Keratinocyte (primary cell): ENCODE measurements around the gene RPS26. TPM values are rescaled to one million over a fixed set of nuclear protein-coding genes. Genes with fewer than 3 reads are reported as not detected.

ENCODE experiments used
- DNase-seq: peaks from one replicate; pipeline ENCODE4 v3.0.0-alpha.2; 2011; ENCODE audit warnings: low read depth, missing footprints, low spot score
- FAIRE-seq: peaks from 2 replicates; lab custom pipeline; 2011; peaks lifted over from hg19 to GRCh38; lab: Jason Lieb, UNC
- H2AFZ ChIP-seq: 2 replicates; pipeline ENCODE4 v1.6.0; 2012; ENCODE audit warnings: low read length, control low read depth, inconsistent platforms; ENCODE audit not compliant: control insufficient read depth
- H3K27ac ChIP-seq: 2 replicates; pipeline ENCODE4 v1.5.1; 2011; ENCODE audit warnings: low read length; ENCODE audit not compliant: control insufficient read depth, insufficient read depth
- H3K27me3 ChIP-seq: 3 replicates; pipeline ENCODE4 v1.6.0; 2011; ENCODE audit warnings: low read length; ENCODE audit not compliant: control insufficient read depth, insufficient read depth; ENCODE audit errors: extremely low read depth
- H3K36me3 ChIP-seq, 2 experiments: 2 replicates in 1 of 2; 3 replicates in 1 of 2; pipeline ENCODE4 v1.5.1; 2011; ENCODE audit warnings: low read length in 2 of 2, mild to moderate bottlenecking in 1 of 2; ENCODE audit not compliant: control insufficient read depth in 2 of 2, insufficient read depth in 2 of 2; ENCODE audit errors: extremely low read depth in 1 of 2
- H3K4me1 ChIP-seq: 3 replicates; pipeline ENCODE4 v1.5.1; 2011; ENCODE audit warnings: low read length; ENCODE audit not compliant: control insufficient read depth, insufficient read depth; ENCODE audit errors: extremely low read depth
- H3K4me2 ChIP-seq: 3 replicates; pipeline ENCODE4 v1.6.0; 2011; ENCODE audit warnings: low read depth, low read length; ENCODE audit not compliant: control insufficient read depth, insufficient read depth; ENCODE audit errors: extremely low read depth
- H3K4me3 ChIP-seq, 3 experiments: fragments of 200-600 bp in 1 of 3; sonication (generic) in 1 of 3; 2 replicates in 2 of 3; 3 replicates in 1 of 3; pipeline ENCODE4 v1.5.1; 2011 to 2016; ENCODE audit warnings: low read length in 3 of 3, mild to moderate bottlenecking in 3 of 3, control low read depth in 2 of 3, inconsistent platforms in 1 of 3, low read depth in 1 of 3, mixed read lengths in 1 of 3, mixed run types in 1 of 3, moderate library complexity in 1 of 3; ENCODE audit not compliant: control insufficient read depth in 2 of 3, insufficient read depth in 2 of 3; ENCODE audit errors: extremely low read depth in 1 of 3
- H3K79me2 ChIP-seq: 2 replicates; pipeline ENCODE4 v1.6.0; 2012; ENCODE audit warnings: low read length; ENCODE audit not compliant: control insufficient read depth, insufficient read depth
- H3K9ac ChIP-seq: 3 replicates; pipeline ENCODE4 v1.6.0; 2011; ENCODE audit warnings: low read length; ENCODE audit not compliant: control insufficient read depth, insufficient read depth; ENCODE audit errors: extremely low read depth
- H3K9me1 ChIP-seq: 3 replicates; pipeline ENCODE4 v1.6.0; 2011; ENCODE audit warnings: low read length; ENCODE audit not compliant: control insufficient read depth, insufficient read depth; ENCODE audit errors: extremely low read depth
- H3K9me3 ChIP-seq: 2 replicates; pipeline ENCODE4 v1.5.1; 2012; ENCODE audit warnings: low read depth, low read length; ENCODE audit not compliant: control insufficient read depth
- H4K20me1 ChIP-seq: 3 replicates; pipeline ENCODE4 v1.6.0; 2011; ENCODE audit warnings: low read length; ENCODE audit not compliant: control insufficient read depth, insufficient read depth; ENCODE audit errors: extremely low read depth
- EZH2 ChIP-seq: IDR thresholded peaks from one replicate; pipeline ENCODE4 v1.6.1; 2012; ENCODE audit warnings: inconsistent platforms, mild to moderate bottlenecking, low read length, moderate library complexity
- dilution Hi-C: fragments of 300-500 bp; cut with MboI; formaldehyde crosslinking; loops from one replicate; pipeline ENCODE4 v1.7.0; 2020; ENCODE audit warnings: low sequenced_read_pairs; ENCODE audit not compliant: extremely low pct_ligation_motif_present
- polyA plus RNA-seq, 5 experiments: library from polyadenylated mRNA; depleted of rRNA in 3 of 5; stranded (reverse) in 3 of 5; stranded (forward) in 1 of 5; unstranded in 1 of 5; fragments of >200 nt; gene quantifications; 1 replicate in 1 of 5; 2 replicates in 3 of 5; 3 replicates in 1 of 5; pipeline versions ENCODE4 v1.2.1 to v1.2.3, GENCODE V29; 2011 to 2012; ENCODE audit warnings: missing spikeins in 2 of 5, low read depth in 1 of 5, low replicate concordance in 1 of 5
- TF ChIP-seq, protein P1 (sequence below), 3 experiments: IDR thresholded peaks in 1 of 3; conservative IDR thresholded peaks in 1 of 3; optimal IDR thresholded peaks in 1 of 3; 2 replicates in 2 of 3; 3 replicates in 1 of 3; pipeline versions ENCODE3 to v1.5.1; 2011; ENCODE audit warnings: low read length in 3 of 3, mild to moderate bottlenecking in 3 of 3, moderate library complexity in 2 of 3, control low read depth in 1 of 3, inconsistent platforms in 1 of 3; ENCODE audit not compliant: insufficient read depth in 2 of 3; ENCODE audit errors: extremely low read depth in 1 of 3

The RPS26 gene
- polyA plus RNA-seq, 1 donor (not counting 4 experiments of a cell fraction or from before 2014, with no cell fraction given) = 663 TPM

DNA sequence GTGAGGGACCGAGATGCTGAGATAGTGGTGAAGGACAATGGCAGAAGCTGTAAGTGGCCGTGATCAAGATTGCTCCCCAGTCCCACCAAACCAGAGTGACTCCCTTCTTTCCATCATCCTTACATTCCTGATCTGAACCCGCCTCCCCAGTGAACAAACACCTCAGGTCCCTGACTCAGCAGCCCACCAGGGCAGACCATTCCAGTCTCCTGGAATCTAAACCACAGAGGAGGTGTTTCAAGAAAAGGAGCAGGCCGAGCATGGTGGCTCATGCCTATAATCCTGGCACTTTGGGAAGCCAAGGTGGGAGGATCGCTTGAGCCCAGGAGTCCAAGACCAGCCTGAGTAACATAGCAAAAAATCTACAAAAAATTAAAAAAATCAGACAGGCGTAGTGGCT lies 44.9 kb downstream of the RPS26 start:
- H3K9ac ChIP-seq = no peak overlapping the region
- H4K20me1 ChIP-seq = no peaks in the 10 kb centered on the region
- H2AFZ ChIP-seq = no peak overlapping the region
- peaks cover 6% of the 10 kb centered on the region for H3K4me1 ChIP-seq
- no peak overlapping the region for H3K4me2 ChIP-seq
- no peak for DNase-seq
- no peak overlapping the region for H3K27ac ChIP-seq
- peaks cover 4 to 15% of the 10 kb centered on the region in 2 experiments for H3K36me3 ChIP-seq
- dilution Hi-C loops = no loop called here
- no peak for FAIRE-seq
- no peaks in the 10 kb centered on the region for H3K27me3 ChIP-seq
- H3K9me3 ChIP-seq = no peaks in the 10 kb centered on the region
- no peaks in the 10 kb centered on the region for H3K9me1 ChIP-seq
- H3K79me2 ChIP-seq = no peaks in the 10 kb centered on the region
- no peak overlapping the region for H3K4me3 ChIP-seq
- TF ChIP-seq EZH2 = no peak
- TF ChIP-seq, protein P1, sequence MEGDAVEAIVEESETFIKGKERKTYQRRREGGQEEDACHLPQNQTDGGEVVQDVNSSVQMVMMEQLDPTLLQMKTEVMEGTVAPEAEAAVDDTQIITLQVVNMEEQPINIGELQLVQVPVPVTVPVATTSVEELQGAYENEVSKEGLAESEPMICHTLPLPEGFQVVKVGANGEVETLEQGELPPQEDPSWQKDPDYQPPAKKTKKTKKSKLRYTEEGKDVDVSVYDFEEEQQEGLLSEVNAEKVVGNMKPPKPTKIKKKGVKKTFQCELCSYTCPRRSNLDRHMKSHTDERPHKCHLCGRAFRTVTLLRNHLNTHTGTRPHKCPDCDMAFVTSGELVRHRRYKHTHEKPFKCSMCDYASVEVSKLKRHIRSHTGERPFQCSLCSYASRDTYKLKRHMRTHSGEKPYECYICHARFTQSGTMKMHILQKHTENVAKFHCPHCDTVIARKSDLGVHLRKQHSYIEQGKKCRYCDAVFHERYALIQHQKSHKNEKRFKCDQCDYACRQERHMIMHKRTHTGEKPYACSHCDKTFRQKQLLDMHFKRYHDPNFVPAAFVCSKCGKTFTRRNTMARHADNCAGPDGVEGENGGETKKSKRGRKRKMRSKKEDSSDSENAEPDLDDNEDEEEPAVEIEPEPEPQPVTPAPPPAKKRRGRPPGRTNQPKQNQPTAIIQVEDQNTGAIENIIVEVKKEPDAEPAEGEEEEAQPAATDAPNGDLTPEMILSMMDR (optimal IDR thresholded peaks at IDR 0.05 in 1 of 3, IDR thresholded peaks at IDR 0.05 in 1 of 3, conservative IDR thresholded peaks at IDR 0.05 in 1 of 3; ENCODE audit: extremely low read depth in 1 of 3, insufficient read depth in 2 of 3, low read length in 3 of 3) = no peak

DNA sequence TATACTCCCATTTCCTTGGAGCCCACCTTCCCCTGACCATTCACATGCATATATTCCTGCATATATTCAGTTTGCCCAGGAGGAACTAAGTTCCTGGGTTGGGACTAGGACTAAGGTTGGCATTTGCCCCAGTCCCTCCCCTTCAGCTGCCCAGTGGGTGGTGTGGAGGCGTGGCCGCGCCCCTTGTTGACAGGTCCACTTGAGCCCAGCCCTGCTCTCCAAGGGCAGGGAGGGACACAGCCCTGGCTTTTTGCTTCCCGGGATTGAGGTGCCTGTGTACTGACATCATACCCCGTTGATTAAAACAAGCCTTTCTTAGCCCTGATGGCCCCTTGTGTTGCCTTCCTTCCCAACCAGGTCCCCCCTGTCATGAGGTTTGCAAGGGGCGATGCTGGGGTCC lies 45.5 kb downstream of the RPS26 start:
- FAIRE-seq (no peak), DNase-seq (no peak)
- no peaks in the 10 kb centered on the region for H3K79me2 ChIP-seq
- peaks cover 4 to 15% of the 10 kb centered on the region in 2 experiments for H3K36me3 ChIP-seq
- H4K20me1 ChIP-seq = no peaks in the 10 kb centered on the region
- no peak overlapping the region for H3K9ac ChIP-seq
- no peaks in the 10 kb centered on the region for H3K9me1 ChIP-seq
- H3K27ac ChIP-seq = no peak overlapping the region
- H3K4me3 ChIP-seq = no peak overlapping the region
- H3K4me1 ChIP-seq = peaks cover 6% of the 10 kb centered on the region
- H3K4me2 ChIP-seq = no peak overlapping the region
- H2AFZ ChIP-seq = no peak overlapping the region
- dilution Hi-C loops = no loop called here
- no peaks in the 10 kb centered on the region for H3K9me3 ChIP-seq
- TF ChIP-seq EZH2 = no peak
- TF ChIP-seq, protein P1 (optimal IDR thresholded peaks at IDR 0.05 in 1 of 3, IDR thresholded peaks at IDR 0.05 in 1 of 3, conservative IDR thresholded peaks at IDR 0.05 in 1 of 3; ENCODE audit: extremely low read depth in 1 of 3, insufficient read depth in 2 of 3, low read length in 3 of 3) = no peak
- no peaks in the 10 kb centered on the region for H3K27me3 ChIP-seq

Other genes with a start within 250 kb of the RPS26 start
- 117 to 168 TPM (median 119 TPM) in 3 replicates for gene SARNP, start 224.2 kb upstream of the RPS26 start, polyA plus RNA-seq
- 108 to 129 TPM (median 114 TPM) in 3 replicates for gene ORMDL2, start 223.9 kb upstream of the RPS26 start, polyA plus RNA-seq
- gene DNAJC14, start 212.3 kb upstream of the RPS26 start, polyA plus RNA-seq = 6.1 to 8.5 TPM (median 7.7 TPM) in 3 replicates
- gene MMP19, start 199.0 kb upstream of the RPS26 start, polyA plus RNA-seq = 2.2 to 4.1 TPM (median 2.7 TPM) in 3 replicates
- gene PYM1, start 114.0 kb upstream of the RPS26 start, polyA plus RNA-seq = 43.6 to 63.4 TPM (median 61.6 TPM) in 3 replicates
- gene DGKA, start 110.8 kb upstream of the RPS26 start, polyA plus RNA-seq = 161 to 263 TPM (median 174 TPM) in 3 replicates
- 1.3 to 2.1 TPM (median 1.4 TPM) in 3 replicates for gene PMEL, start 75.9 kb upstream of the RPS26 start, polyA plus RNA-seq
- 34.3 to 49.3 TPM (median 47.3 TPM) in 3 replicates for gene CDK2, start 75.1 kb upstream of the RPS26 start, polyA plus RNA-seq
- gene RAB5B, start 67.8 kb upstream of the RPS26 start, polyA plus RNA-seq = 132 to 162 TPM (median 138 TPM) in 3 replicates
- gene SUOX, start 44.6 kb upstream of the RPS26 start, polyA plus RNA-seq = 9.0 to 10.8 TPM (median 9.4 TPM) in 3 replicates
- 0.97 to 1.8 TPM (median 1.1 TPM) in 3 replicates for gene IKZF4, start 20.9 kb upstream of the RPS26 start, polyA plus RNA-seq
- gene ERBB3, start 38.2 kb downstream of the RPS26 start, polyA plus RNA-seq = 13.6 to 19.8 TPM (median 16.4 TPM) in 3 replicates
- gene PA2G4, start 62.6 kb downstream of the RPS26 start, polyA plus RNA-seq = 247 to 505 TPM (median 480 TPM) in 3 replicates
- gene RPL41, start 74.7 kb downstream of the RPS26 start, polyA plus RNA-seq = 7,566 to 10,481 TPM (median 10,062 TPM) in 3 replicates
- gene ZC3H10, start 76.3 kb downstream of the RPS26 start, polyA plus RNA-seq = 0.81 to 1.0 TPM (median 0.85 TPM) in 3 replicates
- gene ESYT1, start 86.3 kb downstream of the RPS26 start, polyA plus RNA-seq = 140 to 205 TPM (median 141 TPM) in 3 replicates
- gene MYL6B, start 110.7 kb downstream of the RPS26 start, polyA plus RNA-seq = 42.3 to 44.9 TPM (median 44.9 TPM) in 3 replicates
- gene MYL6, start 116.4 kb downstream of the RPS26 start, polyA plus RNA-seq = 3,666 to 4,542 TPM (median 4,521 TPM) in 3 replicates
- gene SMARCC2, start 147.6 kb downstream of the RPS26 start, polyA plus RNA-seq = 23.3 to 37.6 TPM (median 32.5 TPM) in 3 replicates
- gene RNF41, start 180.0 kb downstream of the RPS26 start, polyA plus RNA-seq = 42.2 to 62.0 TPM (median 49.7 TPM) in 3 replicates
- 45.6 to 53.5 TPM (median 53.0 TPM) in 3 replicates for gene NABP2, start 182.4 kb downstream of the RPS26 start, polyA plus RNA-seq
- gene SLC39A5, start 188.1 kb downstream of the RPS26 start, polyA plus RNA-seq = 0.09 TPM in 1 of 3 replicates, not detected in the others
- gene ANKRD52, start 216.5 kb downstream of the RPS26 start, polyA plus RNA-seq = 14.0 to 21.0 TPM (median 15.2 TPM) in 3 replicates
- 7.5 to 12.1 TPM (median 11.6 TPM) in 3 replicates for gene COQ10A, start 225.0 kb downstream of the RPS26 start, polyA plus RNA-seq